PFSK-1 (cell line): ENCODE measurements around the gene HS1BP3.

Source experiments
- FOXP2 ChIP-seq: optimal IDR thresholded peaks from 2 replicates; pipeline ENCODE3; 2011; ENCODE audit warnings: borderline replicate concordance, control low read depth, inconsistent platforms; ENCODE audit not compliant: insufficient read depth; ENCODE audit errors: extremely low read length, extremely low read depth
- POLR2AphosphoS5 ChIP-seq: IDR thresholded peaks from 2 replicates; pipeline ENCODE4 v1.6.1; 2012; ENCODE audit warnings: low read depth, mild to moderate bottlenecking, control low read depth, low read length, moderate library complexity
- SIN3A ChIP-seq: IDR thresholded peaks from 2 replicates; pipeline ENCODE4 v1.6.1; 2012; ENCODE audit warnings: mild to moderate bottlenecking, low read length, moderate library complexity, borderline replicate concordance; ENCODE audit not compliant: insufficient read depth
- TAF1 ChIP-seq: IDR thresholded peaks from 2 replicates; pipeline ENCODE4 v1.6.1; 2012; ENCODE audit warnings: low read length, control low read depth, borderline replicate concordance; ENCODE audit not compliant: insufficient read depth
- TF ChIP-seq, protein P1 (sequence below), 2 experiments: IDR thresholded peaks; 2 replicates each; pipeline versions ENCODE4 v1.6.1 to v1.8.0; 2011 to 2012; ENCODE audit warnings: low read depth in 2 of 2, low read length in 2 of 2, control low read depth in 1 of 2, inconsistent platforms in 1 of 2, mild to moderate bottlenecking in 1 of 2, moderate library complexity in 1 of 2; ENCODE audit not compliant: insufficient read depth in 1 of 2

HS1BP3 gene

GRCh38 chr2:20569464-20570223, 81.3 kb downstream of the HS1BP3 start:
- no peak for TF ChIP-seq SIN3A
- no peak for TF ChIP-seq FOXP2
- TF ChIP-seq, protein P1, sequence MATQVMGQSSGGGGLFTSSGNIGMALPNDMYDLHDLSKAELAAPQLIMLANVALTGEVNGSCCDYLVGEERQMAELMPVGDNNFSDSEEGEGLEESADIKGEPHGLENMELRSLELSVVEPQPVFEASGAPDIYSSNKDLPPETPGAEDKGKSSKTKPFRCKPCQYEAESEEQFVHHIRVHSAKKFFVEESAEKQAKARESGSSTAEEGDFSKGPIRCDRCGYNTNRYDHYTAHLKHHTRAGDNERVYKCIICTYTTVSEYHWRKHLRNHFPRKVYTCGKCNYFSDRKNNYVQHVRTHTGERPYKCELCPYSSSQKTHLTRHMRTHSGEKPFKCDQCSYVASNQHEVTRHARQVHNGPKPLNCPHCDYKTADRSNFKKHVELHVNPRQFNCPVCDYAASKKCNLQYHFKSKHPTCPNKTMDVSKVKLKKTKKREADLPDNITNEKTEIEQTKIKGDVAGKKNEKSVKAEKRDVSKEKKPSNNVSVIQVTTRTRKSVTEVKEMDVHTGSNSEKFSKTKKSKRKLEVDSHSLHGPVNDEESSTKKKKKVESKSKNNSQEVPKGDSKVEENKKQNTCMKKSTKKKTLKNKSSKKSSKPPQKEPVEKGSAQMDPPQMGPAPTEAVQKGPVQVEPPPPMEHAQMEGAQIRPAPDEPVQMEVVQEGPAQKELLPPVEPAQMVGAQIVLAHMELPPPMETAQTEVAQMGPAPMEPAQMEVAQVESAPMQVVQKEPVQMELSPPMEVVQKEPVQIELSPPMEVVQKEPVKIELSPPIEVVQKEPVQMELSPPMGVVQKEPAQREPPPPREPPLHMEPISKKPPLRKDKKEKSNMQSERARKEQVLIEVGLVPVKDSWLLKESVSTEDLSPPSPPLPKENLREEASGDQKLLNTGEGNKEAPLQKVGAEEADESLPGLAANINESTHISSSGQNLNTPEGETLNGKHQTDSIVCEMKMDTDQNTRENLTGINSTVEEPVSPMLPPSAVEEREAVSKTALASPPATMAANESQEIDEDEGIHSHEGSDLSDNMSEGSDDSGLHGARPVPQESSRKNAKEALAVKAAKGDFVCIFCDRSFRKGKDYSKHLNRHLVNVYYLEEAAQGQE (IDR thresholded peaks at IDR 0.05; ENCODE audit: insufficient read depth in 1 of 2, low read depth in 2 of 2, low read length in 2 of 2), result no peak
- no peak for TF ChIP-seq TAF1
- no peak for TF ChIP-seq POLR2AphosphoS5

GRCh38 chr2:20568501-20569463, 82.1 kb downstream of the HS1BP3 start:
- TF ChIP-seq SIN3A, result no peak
- no peak for TF ChIP-seq FOXP2
- no peak for TF ChIP-seq POLR2AphosphoS5
- no peak for TF ChIP-seq TAF1
- TF ChIP-seq, protein P1 (IDR thresholded peaks at IDR 0.05; ENCODE audit: insufficient read depth in 1 of 2, low read depth in 2 of 2, low read length in 2 of 2), result no peak

DNA sequence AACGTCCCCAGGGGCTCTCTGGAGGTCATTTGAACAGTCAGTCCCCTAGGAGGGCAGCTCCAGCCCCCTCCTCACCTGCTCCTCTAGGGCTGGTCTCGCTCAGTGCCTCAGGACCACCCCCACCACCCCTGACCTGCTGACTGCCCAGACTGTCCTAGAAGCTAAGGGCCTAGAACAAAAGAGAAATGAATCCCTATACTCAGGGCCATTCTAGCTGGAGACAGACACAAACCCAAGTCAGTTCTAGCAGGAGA, 83.0 kb downstream of the HS1BP3 start:
- TF ChIP-seq FOXP2, result no peak
- TF ChIP-seq TAF1, result no peak
